Ectodermal cell (in vitro differentiated cells): ENCODE measurements around the gene TPRG1L.
A peak's percentile ranks its signal among the peaks of the same experiment; 100 is the strongest.

Experiments
- H3K27ac ChIP-seq: 2 replicates; pipeline ENCODE4 v1.7.0; 2013; ENCODE audit warnings: mild to moderate bottlenecking, low read depth, low read length; ENCODE audit not compliant: insufficient read depth, poor library complexity, severe bottlenecking
- H3K27me3 ChIP-seq: 2 replicates; pipeline ENCODE4 v1.7.0; 2013; ENCODE audit warnings: mild to moderate bottlenecking, low read length; ENCODE audit not compliant: insufficient read depth, control insufficient read depth, poor library complexity, severe bottlenecking
- H3K36me3 ChIP-seq: one replicate; pipeline ENCODE4 v1.7.0; 2013; ENCODE audit warnings: low read length; ENCODE audit not compliant: control insufficient read depth, insufficient read depth
- H3K4me1 ChIP-seq: one replicate; pipeline ENCODE4 v1.7.0; 2013; ENCODE audit warnings: low read length; ENCODE audit not compliant: control insufficient read depth, insufficient read depth
- H3K4me3 ChIP-seq: 2 replicates; pipeline ENCODE4 v1.7.0; 2013; ENCODE audit warnings: low read depth, low read length, control low read depth; ENCODE audit not compliant: insufficient read depth
- H3K9me3 ChIP-seq: 2 replicates; pipeline ENCODE4 v1.7.0; 2013; ENCODE audit warnings: mild to moderate bottlenecking, low read length, moderate library complexity; ENCODE audit not compliant: control insufficient read depth
- WGBS, 2 experiments: methylation state at CpG; one replicate each; pipeline ENCODE4 v1.1.7; 2013; ENCODE audit warnings: missing lambda C conversion rate in 2 of 2; 5-methylcytosine and 5-hydroxymethylcytosine counted together

The TPRG1L gene

DNA sequence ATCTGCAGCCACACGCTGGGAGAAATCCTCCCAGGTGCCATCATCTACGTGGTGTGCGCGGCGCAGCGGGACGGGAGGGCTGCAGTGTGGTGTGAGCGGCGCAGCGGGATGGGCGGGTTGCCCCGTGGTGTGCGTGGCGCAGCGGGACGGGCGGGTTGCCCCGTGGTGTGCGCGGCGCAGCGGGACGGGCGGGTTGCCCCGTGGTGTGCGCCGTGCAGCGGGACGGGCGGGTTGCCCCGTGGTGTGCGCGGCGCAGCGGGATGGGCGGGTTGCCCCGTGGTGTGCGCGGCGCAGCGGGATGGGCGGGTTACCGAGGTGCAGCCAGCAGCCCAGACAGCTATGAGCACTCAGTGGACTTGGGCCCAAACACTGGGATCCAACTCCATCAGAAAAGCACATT, 20.4 kb downstream of the TPRG1L start:
- 95 to 96% methylated on average over 43 of the region's 43 CpGs for WGBS, 2 experiments
- Histone ChIP-seq H3K4me1 (peaks cover 9% of the 10 kb centered on the region), H3K27me3 (peaks cover 4% of the 10 kb centered on the region), H3K4me3 (no peak overlapping the region), H3K9me3 (no peaks in the 10 kb centered on the region), H3K27ac (no peak overlapping the region), H3K36me3 (no peaks in the 10 kb centered on the region)

DNA sequence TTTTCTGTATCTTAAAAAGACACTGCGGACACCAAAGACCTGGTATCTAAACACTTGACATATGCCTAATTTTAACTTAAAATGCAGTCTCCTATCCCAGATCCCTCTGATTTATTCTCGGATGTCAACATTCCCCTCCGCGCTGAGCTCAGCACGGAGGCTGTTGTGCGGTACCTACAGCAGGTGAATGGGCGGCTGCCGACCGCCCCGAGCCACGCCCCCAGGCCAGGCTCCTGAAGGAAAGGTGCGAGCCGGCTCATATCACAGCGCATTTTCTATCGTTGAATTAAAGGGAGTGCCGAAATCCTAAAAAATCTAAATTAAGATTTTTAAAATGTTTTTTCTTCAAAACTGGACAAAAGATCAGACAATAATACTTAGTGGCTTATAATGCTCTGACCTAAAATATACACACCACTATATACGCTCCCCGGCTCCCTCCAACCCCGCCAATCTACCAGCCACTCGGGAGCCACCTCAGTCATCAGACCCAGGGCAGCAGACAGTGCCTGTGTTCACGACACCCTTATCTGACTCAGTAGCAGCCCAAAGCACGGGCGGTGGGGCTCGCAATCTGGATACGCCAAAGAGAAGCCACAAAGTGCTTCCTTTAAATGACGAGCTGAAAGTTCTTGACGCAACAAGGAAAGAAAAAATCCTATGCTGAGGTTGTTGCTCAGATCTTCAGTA, 21.0 kb downstream of the TPRG1L start:
- H3K27ac ChIP-seq = no peak overlapping the region
- no peaks in the 10 kb centered on the region for H3K9me3 ChIP-seq
- H3K4me3 ChIP-seq = no peak overlapping the region
- WGBS, 2 experiments = 93 to 95% methylated on average over 26 to 27 of the region's 27 CpGs
- H3K4me1 ChIP-seq = peaks cover 9% of the 10 kb centered on the region
- H3K27me3 ChIP-seq = peaks cover 10% of the 10 kb centered on the region
- no peaks in the 10 kb centered on the region for H3K36me3 ChIP-seq

- no peaks in the 10 kb centered on the region for H3K36me3 ChIP-seq
- no peak overlapping the region for H3K27ac ChIP-seq
- H3K27me3 ChIP-seq = peaks cover 18% of the 10 kb centered on the region
- H3K9me3 ChIP-seq = no peaks in the 10 kb centered on the region
- 93% methylated on average over 20 of the region's 20 CpGs for WGBS, 2 experiments
- H3K4me1 ChIP-seq = peaks cover 12% of the 10 kb centered on the region
- H3K4me3 ChIP-seq = no peak overlapping the region
Measured at GRCh38 chr1:3646596-3646995, 21.8 kb downstream of the TPRG1L start.

- Histone ChIP-seq H3K4me3 (peak within 1 kb of the TSS; percentile 95), H3K9me3 (no peaks in the 10 kb centered on the region), H3K4me1 (peaks cover 16% of the 10 kb centered on the region), H3K27me3 (peaks cover 48% of the 10 kb centered on the region), H3K36me3 (no peaks in the 10 kb centered on the region), H3K27ac (no peak within 1 kb of the TSS)
- WGBS, 2 experiments = 5 to 6% methylated on average over 60 of the region's 60 CpGs
Measured at GRCh38 chr1:3649342-3650247, 24.8 kb downstream of the TPRG1L start, which contains the start of gene WRAP73. Gene WRAP73 (minus strand): TSS chr1:3650103. CDS start chr1:3649999, 104 bp downstream.

GRCh38 chr1:3650248-3651025, 25.6 kb downstream of the TPRG1L start:
- no peak overlapping the region for H3K4me3 ChIP-seq
- peaks cover 16% of the 10 kb centered on the region for H3K4me1 ChIP-seq
- WGBS, 2 experiments = 6 to 10% methylated on average over 44 to 48 of the region's 50 CpGs
- no peaks in the 10 kb centered on the region for H3K9me3 ChIP-seq
- no peaks in the 10 kb centered on the region for H3K36me3 ChIP-seq
- H3K27me3 ChIP-seq = peaks cover 56% of the 10 kb centered on the region
- H3K27ac ChIP-seq = no peak overlapping the region

GRCh38 chr1:3651026-3651929, 26.5 kb downstream of the TPRG1L start:
- Histone ChIP-seq H3K4me1 (peaks cover 16% of the 10 kb centered on the region), H3K9me3 (no peaks in the 10 kb centered on the region), H3K27ac (no peak overlapping the region), H3K27me3 (peaks cover 64% of the 10 kb centered on the region), H3K4me3 (no peak overlapping the region), H3K36me3 (no peaks in the 10 kb centered on the region)
- WGBS, 2 experiments = 1 to 2% methylated on average over 83 of the region's 83 CpGs

- peaks cover 72% of the 10 kb centered on the region for H3K27me3 ChIP-seq
Measured at GRCh38 chr1:3651930-3652547, 27.2 kb downstream of the TPRG1L start, which contains the start of gene TP73. Gene TP73 (plus strand): TSS chr1:3652516. CDS start chr1:3682366, 29,850 bp downstream.

GRCh38 chr1:3652548-3653285, 27.9 kb downstream of the TPRG1L start:
- Histone ChIP-seq H3K36me3 (no peaks in the 10 kb centered on the region), H3K4me1 (peaks cover 16% of the 10 kb centered on the region), H3K27me3 (peaks cover 79% of the 10 kb centered on the region), H3K9me3 (no peaks in the 10 kb centered on the region), H3K4me3 (peak overlapping the region; percentile 17), H3K27ac (no peak overlapping the region)
- 1 to 2% methylated on average over 68 of the region's 68 CpGs for WGBS, 2 experiments

More at GRCh38 chr1:3651930-3652547, 27.2 kb downstream of the TPRG1L start, which contains the start of gene TP73:
- Histone ChIP-seq H3K4me3 (peak within 1 kb of the TSS; percentile 17), H3K9me3 (no peaks in the 10 kb centered on the region), H3K27ac (no peak within 1 kb of the TSS), H3K36me3 (no peaks in the 10 kb centered on the region), H3K4me1 (peaks cover 16% of the 10 kb centered on the region)
- WGBS, 2 experiments = 0 to 1% methylated on average over 80 of the region's 80 CpGs
